ENCODE results near the gene KCNJ9.

KCNJ9 gene

GRCh38 chr1:160130486-160130885, 49.1 kb downstream of the KCNJ9 start:
- no peak for DNase-seq (ENCODE audit: low read depth)
- H3K4me3 ChIP-seq (ENCODE audit: low read depth, low read length): no peak overlapping the region
- no peak for TF ChIP-seq CTCF (conservative IDR thresholded peaks at IDR 0.05; ENCODE audit: low read depth, low read length)

GRCh38 chr1:160130939-160131338, 49.6 kb downstream of the KCNJ9 start:
- H3K4me3 ChIP-seq (ENCODE audit: low read depth, low read length): no peak overlapping the region
- DNase-seq (ENCODE audit: low read depth): no peak
- no peak for TF ChIP-seq CTCF (conservative IDR thresholded peaks at IDR 0.05; ENCODE audit: low read depth, low read length)

GRCh38 chr1:160131803-160132565, 50.6 kb downstream of the KCNJ9 start:
- TF ChIP-seq CTCF (conservative IDR thresholded peaks at IDR 0.05; ENCODE audit: low read depth, low read length): no peak
- DNase-seq (ENCODE audit: low read depth): peak; percentile 7
- no peak overlapping the region for H3K4me3 ChIP-seq (ENCODE audit: low read depth, low read length)

- no peak for TF ChIP-seq CTCF (conservative IDR thresholded peaks at IDR 0.05; ENCODE audit: low read depth, low read length)
- DNase-seq (ENCODE audit: low read depth): no peak
- no peak overlapping the region for H3K4me3 ChIP-seq (ENCODE audit: low read depth, low read length)
Observed at GRCh38 chr1:160133990-160134770, 52.8 kb downstream of the KCNJ9 start.

- TF ChIP-seq CTCF (conservative IDR thresholded peaks at IDR 0.05; ENCODE audit: low read depth, low read length): no peak
- peak; percentile 14 for DNase-seq (ENCODE audit: low read depth)
- H3K4me3 ChIP-seq (ENCODE audit: low read depth, low read length): no peak overlapping the region
Observed at GRCh38 chr1:160134791-160135572, 53.6 kb downstream of the KCNJ9 start.

- no peak overlapping the region for H3K4me3 ChIP-seq (ENCODE audit: low read depth, low read length)
- DNase-seq (ENCODE audit: low read depth): no peak
- TF ChIP-seq CTCF (conservative IDR thresholded peaks at IDR 0.05; ENCODE audit: low read depth, low read length): no peak
Observed at GRCh38 chr1:160136121-160136925, 55.0 kb downstream of the KCNJ9 start.
